ENCODE measurements around the gene DNAJB13.

The DNAJB13 gene

GRCh38 chr11:74011360-74012073, 60.7 kb downstream of the DNAJB13 start:
- TF ChIP-seq, protein P1, sequence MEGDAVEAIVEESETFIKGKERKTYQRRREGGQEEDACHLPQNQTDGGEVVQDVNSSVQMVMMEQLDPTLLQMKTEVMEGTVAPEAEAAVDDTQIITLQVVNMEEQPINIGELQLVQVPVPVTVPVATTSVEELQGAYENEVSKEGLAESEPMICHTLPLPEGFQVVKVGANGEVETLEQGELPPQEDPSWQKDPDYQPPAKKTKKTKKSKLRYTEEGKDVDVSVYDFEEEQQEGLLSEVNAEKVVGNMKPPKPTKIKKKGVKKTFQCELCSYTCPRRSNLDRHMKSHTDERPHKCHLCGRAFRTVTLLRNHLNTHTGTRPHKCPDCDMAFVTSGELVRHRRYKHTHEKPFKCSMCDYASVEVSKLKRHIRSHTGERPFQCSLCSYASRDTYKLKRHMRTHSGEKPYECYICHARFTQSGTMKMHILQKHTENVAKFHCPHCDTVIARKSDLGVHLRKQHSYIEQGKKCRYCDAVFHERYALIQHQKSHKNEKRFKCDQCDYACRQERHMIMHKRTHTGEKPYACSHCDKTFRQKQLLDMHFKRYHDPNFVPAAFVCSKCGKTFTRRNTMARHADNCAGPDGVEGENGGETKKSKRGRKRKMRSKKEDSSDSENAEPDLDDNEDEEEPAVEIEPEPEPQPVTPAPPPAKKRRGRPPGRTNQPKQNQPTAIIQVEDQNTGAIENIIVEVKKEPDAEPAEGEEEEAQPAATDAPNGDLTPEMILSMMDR (IDR thresholded peaks at IDR 0.05; ENCODE audit: low read depth, low read length): no peak
- no peak overlapping the region for H3K4me3 ChIP-seq (ENCODE audit: low read depth, low read length)

DNA sequence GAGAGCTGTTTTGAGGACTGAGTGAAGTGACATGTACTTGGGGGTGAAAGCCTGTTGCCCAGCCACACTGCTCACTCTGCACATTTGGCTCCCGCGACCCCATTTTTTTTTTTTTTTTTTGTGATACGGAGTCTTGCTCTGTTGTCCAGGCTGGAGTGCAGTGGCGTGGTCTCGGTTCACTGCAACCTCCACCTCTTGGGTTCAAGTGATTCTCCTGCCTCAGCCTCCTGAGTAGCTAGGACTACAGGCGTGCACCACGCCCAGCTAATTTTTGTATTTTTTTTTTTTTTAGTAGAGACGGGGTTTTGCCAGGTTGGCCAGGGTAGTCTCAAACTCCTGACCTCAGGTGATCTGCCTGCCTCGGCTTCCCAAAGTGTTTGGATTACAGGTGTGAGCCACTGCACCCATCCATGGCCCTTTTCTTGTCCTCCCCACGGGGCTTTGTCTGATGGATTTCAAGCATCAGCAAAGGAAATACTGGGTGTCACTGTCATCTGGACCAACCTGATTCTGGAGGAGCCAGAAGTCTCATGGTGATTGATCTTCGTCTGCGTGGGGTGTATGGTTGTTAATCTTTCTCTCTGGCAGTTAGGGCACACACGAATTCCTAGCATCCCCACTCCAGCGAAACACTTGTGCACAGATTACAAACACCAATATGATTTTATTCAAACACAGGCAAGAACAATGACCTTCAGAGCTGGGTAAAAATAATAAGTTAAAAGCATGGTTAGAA, 61.4 kb downstream of the DNAJB13 start:
- TF ChIP-seq, protein P1 (IDR thresholded peaks at IDR 0.05; ENCODE audit: low read depth, low read length): no peak
- H3K4me3 ChIP-seq (ENCODE audit: low read depth, low read length): no peak overlapping the region

- TF ChIP-seq, protein P1 (IDR thresholded peaks at IDR 0.05; ENCODE audit: low read depth, low read length): no peak
- H3K4me3 ChIP-seq (ENCODE audit: low read depth, low read length): no peak overlapping the region
These were observed 62.3 kb downstream of the DNAJB13 start for GRCh38 chr11:74013141-74013540.

GRCh38 chr11:74014880-74015279, 64.1 kb downstream of the DNAJB13 start:
- no peak overlapping the region for H3K4me3 ChIP-seq (ENCODE audit: low read depth, low read length)
- TF ChIP-seq, protein P1 (IDR thresholded peaks at IDR 0.05; ENCODE audit: low read depth, low read length): no peak

DNA sequence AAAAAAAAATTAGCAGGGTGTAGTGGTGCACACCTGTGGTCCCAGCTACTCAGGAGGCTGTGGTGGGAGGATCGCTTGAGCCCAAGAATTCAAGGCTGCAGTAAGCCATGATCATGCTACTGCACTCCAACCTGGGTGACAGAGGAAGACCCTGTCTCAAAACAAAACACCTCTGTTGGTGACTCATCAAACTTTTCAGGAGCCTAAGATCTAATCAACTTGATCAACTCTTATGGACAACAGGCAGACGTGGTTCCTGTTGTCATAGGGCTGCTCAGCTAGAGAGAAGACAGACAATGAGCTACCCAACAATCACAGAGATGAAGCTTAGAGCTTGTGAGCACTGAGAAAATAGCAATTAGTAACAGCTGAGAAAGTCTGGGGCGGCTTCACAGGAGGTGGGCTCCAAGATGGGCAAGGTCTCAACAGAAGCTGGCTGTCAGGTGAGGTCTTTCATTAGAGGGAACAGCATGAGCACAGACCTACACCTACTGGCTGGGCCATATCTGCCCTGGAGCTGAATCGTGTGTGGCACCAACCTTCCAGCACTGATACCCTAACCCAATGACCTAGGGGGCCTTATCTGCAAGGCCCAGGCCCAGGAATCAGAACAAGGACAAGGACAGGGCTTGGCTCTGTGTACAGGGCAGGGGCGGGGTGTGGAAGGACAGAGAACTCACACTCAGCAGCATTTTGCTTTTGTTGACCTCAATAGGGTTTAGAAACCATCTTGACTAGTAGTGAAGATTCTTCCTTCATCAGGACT, 65.3 kb downstream of the DNAJB13 start:
- H3K4me3 ChIP-seq (ENCODE audit: low read depth, low read length): no peak overlapping the region
- TF ChIP-seq, protein P1 (IDR thresholded peaks at IDR 0.05; ENCODE audit: low read depth, low read length): no peak

DNA sequence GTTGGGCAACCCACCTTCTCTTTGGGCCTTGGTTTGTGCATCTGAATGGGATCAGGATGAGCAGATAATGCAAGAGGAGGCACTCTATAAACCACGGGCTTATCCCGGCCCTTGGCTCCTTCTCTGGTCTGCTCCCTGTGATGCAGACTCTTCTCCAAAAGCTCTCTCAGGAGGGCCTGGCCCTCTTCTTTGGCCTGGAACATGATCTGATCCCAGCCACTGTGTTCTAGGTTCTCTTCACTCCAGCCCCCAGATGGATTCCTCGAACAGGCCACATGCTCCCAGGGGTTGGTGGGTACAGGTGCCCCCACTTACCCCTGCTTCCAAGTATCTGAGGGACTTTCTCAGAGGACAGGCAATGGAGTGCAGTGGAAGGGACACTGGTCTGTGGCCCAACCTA, 66.8 kb downstream of the DNAJB13 start:
- TF ChIP-seq, protein P1 (IDR thresholded peaks at IDR 0.05; ENCODE audit: low read depth, low read length): no peak
- H3K4me3 ChIP-seq (ENCODE audit: low read depth, low read length): no peak overlapping the region

Data from WI38 (cell line).